HG03469 (cell line): Measurements from ENCODE around the gene RHOBTB3.
"Not testable (repeated sequence)": the region's sequence is repeated elsewhere in the genome, so short reads cannot be mapped to it uniquely, and the experiment has no call there.

Source experiments
- ATAC-seq: cut with Tn5 transposase; IDR thresholded peaks from one replicate; pipeline ENCODE4 v1.9.1; 2021; ENCODE audit warnings: mild to moderate bottlenecking, moderate library complexity, moderate number of reproducible peaks; ENCODE audit not compliant: unreplicated experiment

RHOBTB3 gene

DNA sequence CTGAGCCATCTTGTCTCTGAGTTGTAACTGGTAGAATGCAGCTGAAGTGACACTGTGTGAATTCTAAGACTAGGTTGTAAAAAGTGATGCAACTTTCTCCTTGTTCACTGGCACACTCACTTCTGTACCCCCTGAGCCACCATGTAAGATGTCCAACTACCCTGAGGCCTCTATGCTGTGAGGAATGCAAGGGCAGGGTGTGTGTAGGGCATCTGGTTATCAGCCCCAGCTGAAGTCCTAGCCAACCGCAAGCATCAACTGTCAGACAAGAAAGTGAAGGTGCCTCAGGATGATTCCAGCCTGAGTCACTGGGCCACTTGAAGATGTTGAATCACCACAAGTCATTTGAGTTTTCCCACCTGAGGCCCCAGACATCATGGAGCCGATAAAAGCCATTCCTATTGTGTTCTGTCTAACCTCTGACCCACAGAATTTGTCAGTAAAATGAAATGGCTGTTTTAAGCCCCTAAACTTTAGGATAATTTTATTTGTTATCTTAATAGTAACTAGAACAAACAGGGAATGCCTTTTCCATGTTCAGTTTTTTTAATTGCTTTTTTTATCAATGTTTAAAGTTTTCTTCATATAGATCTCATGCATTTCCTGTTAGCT lies 18.7 kb upstream of the RHOBTB3 start:
- ATAC-seq: no peak

DNA sequence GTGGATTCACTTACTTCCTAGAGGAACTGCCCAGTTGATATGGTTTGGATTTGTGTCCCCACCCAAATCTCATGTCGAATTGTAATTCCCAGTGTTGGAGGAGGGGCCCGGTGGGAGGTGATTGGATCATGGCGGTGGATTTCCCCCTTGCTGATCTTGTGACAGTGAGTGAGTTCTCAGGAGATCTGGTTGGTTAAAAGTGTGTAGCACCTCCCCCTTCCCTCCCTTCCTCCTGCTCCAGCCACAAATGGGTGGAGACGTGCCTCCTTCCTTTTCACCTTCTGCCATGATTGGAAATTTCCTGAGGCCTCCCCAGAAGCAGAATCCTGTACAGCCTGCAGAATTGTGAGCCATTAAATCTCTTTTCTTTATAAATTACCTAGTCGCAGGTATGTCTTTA lies 17.9 kb upstream of the RHOBTB3 start:
- not testable (repeated sequence) for ATAC-seq

DNA sequence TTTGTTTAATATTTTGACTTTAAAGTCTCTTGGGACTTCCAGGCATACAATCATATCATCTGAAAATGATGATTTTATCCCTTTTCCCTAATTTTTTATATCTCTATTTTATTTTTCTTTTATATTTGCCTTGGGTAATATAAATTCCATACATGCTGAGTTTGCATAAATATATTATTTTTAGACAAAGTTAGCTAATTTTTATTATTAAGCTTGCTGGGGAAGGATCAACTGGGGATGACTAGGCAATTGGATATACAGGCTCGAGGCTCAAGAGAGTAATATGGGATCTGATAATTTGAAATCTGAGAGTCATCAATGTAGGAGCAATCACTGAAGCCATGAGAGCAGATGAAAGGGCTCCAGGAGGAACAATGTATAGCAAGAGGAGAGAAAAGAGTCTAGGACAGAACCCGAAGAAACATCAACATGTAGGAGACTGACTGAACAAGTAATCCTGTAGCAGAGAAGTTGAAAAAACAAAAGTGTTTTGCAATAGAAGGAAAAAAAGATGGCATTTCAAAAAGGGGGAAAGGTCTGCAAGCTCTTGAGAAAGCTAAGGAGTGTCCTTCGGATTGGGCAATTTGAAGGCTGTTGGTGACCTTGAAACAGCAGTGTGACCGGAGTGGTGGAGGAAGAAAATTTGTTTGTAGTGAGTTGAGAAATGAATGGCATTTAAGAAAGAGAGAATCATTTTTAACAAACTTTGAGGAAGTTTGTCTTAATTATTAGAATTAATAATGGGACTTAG lies 17.0 kb upstream of the RHOBTB3 start:
- ATAC-seq: no peak

DNA sequence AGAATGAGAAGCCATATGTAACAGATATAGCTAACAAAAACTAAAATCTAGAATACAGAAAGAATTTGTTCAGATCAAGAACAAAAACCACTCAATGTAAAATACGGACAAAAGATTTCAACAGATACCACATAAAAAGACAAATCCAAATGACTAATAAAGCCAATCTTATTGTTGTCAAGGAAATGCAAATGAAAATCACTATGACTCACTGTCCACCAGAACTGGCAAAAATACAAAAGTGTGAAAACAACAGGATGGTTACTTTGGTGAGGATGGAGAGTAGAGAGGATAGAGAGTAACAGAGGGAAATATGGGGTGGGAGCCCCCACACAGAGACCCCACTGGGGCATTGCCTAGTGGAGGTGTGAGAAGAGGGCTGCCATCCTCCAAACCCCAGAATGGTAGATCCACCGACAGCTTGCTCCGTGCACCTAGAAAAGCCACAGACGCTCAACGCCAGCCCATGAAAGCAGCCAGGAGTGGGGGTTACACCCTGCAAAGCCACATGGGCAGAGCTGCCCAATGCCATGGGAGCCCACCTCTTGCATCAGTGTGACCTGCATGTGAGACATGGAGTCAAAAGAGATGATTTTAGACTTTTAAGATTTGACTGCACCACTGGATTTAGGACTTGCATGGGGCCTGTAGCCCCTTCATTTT lies 15.2 kb upstream of the RHOBTB3 start:
- no peak for ATAC-seq

DNA sequence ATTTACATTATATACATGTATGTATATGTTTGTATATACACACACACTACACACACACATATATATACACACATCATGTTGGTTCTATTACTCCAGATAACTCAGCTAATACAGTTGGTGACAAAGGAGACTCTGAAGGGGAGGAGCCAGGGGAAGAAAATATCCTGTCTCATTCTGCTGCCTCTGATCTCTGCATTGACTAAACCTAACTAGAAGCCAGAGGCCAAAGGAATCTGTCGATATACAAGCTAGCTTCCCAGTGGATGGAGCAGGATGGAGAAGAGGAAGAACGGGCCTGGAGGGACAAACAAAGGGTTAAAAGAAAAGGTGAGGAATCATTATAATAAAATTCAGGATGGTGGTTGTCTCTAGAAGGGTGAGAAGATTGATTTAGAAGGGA lies 13.7 kb upstream of the RHOBTB3 start:
- no peak for ATAC-seq

DNA sequence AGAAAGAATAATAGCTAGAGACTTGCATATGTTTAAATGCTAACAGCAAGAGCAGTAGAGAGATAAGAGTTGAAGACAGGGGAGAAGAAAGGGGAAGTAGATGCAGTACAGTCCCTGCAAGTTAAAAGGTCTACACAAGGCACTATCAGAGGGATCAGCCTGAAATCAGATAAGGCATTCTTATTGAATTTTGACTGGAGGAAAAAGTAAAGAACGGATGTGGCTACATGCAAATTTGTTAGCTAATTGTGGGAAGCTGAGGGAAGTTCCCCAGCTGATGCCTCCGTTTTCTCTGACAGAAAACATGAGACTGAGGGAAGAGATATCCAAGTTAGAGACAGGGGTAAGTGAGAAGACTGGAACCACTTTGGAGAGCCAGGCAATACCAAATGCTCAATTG lies 12.9 kb upstream of the RHOBTB3 start:
- peak; percentile 86 for ATAC-seq

DNA sequence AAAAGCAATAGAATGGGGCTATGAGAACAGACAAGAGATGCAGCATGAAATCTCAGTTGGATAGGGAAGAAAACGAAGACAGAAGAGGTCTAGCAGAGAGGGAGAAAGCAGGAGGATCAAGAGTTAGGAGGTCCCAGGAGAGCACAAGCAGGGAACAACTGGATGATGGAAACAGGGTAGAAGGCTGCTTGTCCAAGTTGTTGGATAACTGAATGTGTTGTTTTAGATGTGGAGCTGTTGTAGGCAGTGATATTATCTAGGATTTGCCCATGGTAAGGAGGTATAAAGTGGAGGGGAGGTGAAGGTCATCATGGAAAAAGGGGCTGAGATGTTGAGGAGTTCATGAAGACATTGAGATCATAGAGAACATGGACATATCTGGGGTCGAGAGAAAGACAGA lies 12.4 kb upstream of the RHOBTB3 start:
- ATAC-seq: no peak

DNA sequence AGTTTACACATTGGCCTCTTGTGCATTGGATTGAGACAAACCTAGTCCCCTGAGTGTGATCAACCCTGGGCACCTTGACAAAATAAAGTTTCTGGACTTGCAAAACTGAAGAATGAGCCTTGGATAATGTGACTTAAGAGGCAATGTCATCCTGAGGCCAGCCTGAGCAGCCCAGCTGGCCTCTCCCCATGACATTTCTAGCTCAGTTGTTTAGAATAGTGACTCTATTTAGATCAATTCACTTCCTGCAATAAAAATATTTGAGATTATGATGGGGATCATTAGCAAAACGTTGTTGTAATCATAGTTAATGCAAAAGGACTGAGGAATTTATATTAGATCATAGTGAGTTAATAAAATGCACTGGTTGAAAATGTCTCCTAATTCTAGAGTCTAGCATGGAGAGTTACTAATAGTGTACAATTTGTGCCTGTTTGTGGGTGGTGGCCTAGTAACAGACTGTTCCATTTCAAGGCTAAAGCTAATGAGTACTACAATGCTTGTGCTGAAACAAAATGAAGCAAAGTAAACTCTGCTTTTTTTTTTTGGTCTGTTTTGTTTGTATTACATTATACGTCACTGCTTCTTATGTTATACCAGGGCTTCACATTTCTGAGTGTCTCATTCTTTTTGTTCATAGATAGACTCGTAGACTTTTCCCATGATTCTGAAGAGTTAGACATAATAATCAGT lies 10.9 kb upstream of the RHOBTB3 start:
- no peak for ATAC-seq

DNA sequence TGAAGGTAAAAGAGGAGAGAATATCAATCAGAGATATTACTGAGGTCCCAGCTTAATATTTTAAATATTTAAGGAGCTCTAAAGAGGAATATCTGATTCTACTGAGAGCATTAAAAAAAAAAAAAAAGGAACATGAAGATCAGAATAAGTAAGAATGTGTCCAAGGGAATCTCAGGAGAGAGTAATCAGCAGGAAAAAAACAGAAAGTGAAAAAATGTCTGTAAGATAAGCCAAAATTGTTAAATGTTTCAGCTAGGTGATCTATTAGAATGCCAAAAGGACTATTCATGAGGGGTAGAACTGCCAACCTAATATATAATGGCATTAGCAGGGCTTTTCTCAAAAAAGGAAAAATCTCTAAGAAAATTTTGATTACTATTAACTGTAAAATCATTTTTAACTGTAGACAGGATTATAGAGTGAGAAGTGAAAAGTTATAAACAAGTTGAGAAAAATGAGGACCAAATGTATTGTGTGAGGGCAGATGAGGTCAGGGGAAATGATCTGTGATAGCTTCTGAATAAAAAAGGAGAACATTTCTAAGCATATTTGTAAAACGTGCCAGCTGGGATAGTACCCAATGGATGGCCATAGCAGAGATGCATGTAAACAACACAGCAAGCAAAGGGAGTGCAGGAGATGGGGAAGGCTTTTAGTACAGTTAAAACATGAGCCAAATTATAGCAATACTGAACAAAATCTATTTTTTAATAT lies 9.4 kb upstream of the RHOBTB3 start:
- ATAC-seq: no peak

DNA sequence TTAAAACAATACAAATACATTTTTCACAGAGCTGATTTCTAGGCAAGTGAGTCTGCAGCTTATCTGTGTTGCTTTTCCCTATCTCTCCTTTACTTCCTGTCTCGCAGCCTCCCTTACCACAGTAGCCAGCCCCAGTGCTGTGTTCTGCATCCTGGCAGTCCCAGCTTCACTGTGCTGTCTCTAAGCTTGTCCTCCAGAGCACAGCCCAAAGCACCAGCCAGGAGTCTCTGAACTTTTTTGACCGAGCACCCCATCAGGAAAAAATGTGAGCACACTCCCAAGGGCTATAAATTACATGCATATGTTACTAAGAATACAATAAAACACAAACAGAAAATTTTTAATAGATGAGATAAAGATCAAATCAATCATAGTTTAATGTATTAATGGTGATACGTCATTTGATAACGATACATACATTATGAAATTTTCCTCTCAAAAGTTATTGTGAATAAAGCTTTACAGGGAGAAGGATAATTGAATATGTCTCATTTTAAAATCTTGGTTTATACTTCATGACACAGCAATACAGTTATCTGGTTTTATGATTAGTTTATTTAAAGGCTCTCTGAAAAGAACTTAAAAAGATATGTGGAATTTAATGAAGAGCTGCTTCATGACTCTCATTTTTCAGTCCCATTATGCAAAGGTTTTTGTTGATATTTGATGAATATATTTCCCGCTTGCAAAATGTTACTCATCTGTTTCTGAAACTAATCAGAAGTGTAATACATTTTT lies 7.3 kb upstream of the RHOBTB3 start:
- no peak for ATAC-seq

DNA sequence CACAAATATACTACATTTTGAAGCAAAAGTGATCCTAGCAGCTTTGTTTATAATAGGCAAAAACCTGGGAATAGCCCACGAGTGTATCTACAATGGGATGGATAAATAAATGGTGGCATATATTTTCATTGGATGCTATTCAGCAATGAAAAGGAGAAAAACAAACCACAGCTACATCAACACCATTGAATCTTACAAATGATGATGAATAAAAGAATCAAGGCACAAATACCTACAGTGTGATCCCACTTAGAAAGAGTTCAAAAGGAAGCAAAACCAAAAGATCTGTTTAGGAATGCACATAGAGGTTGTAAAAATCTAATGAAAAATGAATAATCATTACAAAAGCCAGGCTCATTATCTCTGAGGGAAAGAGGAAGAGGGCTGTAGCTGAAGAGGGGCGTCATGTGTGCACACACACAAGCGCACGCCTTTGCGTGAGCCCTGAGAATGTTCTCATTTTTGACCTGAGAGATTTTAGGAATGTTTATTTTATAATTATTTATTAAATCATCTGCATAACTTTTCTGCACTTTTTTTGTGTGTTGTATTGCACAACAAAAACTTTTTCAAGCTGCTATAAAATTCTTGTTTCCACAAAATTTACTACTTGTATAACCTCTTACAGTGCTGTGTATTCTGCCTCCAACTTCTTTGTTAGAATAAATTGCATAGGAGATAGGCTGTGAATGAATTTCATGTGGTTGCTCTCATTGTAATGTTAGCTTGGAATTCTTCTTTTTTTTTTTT lies 5.9 kb upstream of the RHOBTB3 start:
- no peak for ATAC-seq

DNA sequence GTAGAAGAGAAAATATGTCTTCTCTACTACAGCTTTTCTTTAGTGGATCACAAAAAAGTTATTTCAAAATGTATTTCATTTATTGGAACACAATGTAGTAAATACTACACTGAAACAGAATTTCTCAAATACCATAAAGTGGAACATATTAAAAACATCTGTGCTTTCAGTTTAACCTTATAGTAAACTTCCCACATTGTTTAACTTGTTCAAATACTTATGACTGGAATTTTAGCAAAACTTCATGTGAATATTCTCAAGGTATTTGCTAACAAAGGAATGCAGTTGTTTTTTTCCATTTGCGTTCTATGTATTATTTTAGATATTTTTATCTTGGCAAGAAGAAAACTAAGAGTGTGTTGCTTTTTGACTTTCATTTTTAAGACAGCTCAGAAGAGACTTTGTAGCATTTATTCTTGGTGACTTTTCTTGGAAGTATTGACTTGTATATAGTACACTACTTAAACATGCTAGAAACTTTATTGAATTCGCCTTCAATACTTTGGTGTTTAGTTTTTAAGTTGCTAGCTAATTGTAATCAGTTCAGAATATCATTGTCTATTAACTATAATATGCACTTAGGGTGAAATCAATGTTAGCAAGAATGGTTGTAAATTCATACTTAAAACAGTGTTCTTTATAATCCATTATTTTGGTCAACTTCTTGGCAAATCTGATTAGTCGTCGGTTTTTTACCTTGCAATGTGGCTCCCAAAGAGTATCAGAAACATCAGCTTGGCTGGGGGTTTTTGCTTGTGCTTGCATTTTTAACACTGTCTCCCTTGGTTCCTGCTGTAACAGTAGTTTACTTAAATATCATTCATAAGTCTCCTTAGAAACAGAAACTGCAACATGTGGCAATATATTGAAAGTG lies 5.0 kb upstream of the RHOBTB3 start:
- no peak for ATAC-seq

DNA sequence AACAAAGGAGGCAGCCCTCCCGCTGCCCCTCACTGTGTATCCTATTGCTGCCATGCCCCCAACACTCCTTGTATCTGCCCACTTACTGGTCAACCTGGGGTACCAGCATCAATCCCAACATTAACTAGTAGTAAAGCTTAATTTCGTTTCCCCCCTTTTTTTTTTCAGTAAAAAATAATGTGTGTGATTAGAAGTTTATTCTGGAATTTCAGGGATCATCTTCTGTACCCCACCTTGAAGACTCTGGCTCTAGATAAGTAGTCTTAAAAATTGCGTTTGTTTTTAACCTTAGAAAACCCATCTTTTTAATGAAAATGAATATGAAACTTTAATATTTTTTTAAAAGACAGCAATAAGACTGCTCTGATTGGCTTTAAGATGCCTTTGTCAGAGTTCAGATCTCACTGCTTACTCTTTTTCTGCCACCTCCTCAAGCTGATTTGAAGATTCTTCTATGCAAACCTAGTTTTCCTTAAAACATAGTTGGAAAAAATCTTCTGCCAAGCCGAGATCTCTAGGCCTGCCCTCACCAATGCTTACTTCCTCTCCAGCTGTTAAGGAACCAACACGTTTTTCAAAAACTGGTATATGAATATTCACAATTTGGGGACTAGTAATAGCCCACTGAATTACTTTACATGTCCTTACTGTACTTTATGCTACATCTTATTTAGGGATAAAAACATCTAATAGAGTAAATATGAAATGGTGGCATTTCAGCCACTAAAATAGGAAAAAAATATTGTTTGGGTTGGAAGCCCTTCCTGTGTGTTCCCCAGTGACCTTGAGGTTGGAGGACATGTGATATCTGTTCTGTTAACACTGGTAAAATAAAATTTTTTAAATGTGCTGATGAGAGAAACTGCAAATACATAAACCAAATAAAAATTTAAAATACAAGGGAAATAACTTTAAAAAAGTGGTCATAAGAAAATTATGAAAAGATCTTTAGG lies 4.0 kb upstream of the RHOBTB3 start:
- no peak for ATAC-seq

DNA sequence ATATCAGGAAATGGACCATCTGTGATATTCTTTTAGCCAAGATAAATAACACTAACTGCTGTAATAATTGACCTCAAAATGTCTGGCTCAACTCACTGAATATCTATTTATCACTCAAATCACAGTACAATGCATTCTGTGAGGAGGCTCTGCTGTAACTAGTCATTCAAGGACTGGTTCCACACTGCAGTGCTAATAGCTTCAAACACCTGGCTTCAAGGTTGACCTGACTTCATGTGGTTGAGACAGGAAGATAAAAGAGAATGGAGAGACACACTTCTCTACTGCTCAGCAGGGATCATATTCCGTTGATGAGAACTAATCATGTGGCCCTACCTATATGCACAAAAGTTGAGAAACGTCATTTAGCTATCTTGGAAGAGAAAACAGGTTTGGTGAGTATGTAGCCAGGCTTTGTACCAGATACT lies 3.4 kb upstream of the RHOBTB3 start:
- ATAC-seq: no peak

DNA sequence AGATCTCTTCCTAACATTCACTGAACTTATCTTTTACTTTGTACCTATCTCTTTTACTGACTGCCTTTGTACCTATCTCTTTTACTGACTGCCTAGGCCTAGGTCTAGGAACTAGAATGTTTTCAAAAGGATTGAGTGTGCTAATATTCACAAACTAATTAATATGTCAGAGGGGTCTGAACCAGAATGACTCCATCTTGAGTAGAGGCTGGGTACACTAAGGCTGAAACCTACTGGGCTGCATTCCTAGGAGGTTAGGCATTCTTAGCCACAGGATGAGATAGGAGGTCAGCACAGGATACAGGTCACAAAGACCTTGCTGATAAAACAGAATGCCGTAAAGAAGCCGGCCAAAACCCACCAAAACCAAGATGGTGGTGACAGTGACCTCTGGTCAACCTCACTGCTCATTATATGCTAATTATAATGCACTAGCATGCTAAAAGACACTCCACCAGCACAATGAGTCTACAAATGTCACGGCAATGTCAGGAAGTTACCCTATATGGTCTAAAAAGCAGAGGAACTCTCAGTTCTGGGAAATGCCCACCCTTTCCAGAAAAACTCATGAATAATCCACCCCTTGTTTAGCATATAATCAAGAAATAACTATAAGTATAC lies 2.5 kb upstream of the RHOBTB3 start:
- no peak for ATAC-seq

DNA sequence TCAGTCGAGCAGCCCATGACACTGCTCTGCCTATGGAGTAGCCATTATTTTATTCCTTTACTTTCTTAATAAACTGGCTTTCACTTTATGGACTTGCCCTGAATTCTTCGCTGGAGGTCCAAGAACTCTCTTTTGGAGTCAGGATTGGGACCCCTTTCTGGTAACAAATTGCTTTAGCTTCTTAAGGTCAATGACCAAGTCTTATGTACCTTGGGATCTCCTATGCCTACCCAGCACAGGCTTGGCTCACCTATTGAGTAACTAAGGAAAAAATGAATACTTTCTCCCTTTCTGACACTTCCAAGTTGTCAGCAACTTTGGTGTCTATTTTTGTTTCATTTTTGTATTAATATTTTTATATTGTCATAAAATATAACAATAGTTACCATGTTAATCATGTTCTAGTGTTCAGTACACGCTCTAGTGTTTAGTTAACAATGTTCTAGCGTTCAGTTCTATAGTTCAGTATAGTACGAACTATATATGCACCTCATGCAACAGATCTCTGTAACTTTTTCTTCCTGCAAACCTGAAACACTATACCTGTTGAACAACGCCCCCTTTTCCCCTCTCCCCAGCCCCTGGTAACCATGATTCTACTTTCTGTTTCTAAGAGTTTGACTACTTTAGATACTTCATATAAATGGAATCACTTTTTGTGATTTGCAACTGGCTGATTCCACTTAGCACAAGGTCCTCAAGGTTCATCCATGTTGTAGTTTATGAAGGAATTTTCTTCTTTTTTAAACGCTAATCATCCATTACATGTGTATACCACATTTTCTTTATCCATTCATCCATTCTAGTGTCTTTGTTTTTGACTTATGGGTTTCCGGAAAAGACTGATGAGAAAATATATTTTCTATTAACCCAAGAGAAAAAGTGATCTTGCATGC lies 1.8 kb upstream of the RHOBTB3 start:
- no peak for ATAC-seq
